CD4-positive, alpha-beta T cell treated with Interleukin-6 for 4 hours (primary cell): ENCODE measurements around the gene PILRB.
"Not testable (repeated sequence)": the region's sequence is repeated elsewhere in the genome, so short reads cannot be mapped to it uniquely, and the experiment has no call there.

Experiments
- DNase-seq: peaks from one replicate; pipeline ENCODE4 v3.0.0-alpha.2; 2020; ENCODE audit warnings: mixed read lengths

The PILRB gene

DNA sequence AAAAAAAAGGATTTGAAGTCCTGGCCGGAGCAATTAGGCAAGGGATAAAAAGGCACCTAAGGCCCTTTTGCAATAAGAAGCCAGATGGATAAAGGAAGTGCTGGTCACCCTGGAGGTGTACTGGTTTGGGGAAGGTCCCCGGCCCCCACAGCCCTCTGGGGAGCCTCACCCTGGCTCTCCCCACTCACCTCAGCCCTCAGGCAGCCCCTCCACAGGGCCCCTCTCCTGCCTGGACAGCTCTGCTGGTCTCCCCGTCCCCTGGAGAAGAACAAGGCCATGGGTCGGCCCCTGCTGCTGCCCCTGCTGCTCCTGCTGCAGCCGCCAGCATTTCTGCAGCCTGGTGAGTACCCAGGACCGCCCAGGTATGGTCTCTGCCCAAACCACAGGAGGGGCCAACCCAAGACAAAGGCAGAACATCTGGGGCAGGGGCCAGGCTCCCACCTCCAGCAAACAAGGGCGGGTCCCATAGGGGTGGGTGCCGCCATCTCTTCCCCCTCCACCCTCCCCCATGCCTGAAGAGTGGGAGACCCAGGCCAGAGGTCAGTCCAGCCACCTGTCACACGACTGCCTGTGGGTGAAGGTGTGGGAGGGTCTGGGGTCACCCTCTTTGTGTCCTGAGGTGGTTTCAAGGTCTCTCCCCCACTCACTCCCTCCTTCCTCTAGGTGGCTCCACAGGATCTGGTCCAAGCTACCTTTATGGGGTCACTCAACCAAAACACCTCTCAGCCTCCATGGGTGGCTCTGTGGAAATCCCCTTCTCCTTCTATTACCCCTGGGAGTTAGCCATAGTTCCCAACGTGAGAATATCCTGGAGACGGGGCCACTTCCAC is at the start of gene PILRB:
TSS of gene PILRB (plus strand) at position 91 of the 830 bp plus-strand sequence. CDS start at position 277, 186 bp downstream.
- no peak for DNase-seq

DNA sequence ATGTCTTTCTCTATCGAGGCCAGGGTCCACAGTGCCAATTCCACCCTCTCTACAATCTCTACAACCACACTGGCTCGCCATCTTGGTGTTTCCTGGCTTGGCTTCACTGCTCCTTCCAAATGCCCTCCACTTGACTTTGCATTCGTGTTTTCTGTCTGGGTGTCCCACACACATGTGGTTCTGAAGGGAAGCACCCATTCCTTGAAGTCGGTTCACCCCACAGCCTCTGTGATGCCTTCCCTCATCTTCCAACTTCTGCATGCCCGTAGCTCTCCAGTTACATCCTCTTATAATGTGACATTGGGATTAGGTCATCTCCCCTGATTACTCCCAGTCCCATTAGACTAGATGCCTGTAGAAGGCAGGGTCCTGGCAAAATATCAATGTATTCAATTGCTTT is 39.6 kb upstream of the PILRB start:
- not testable (repeated sequence) for DNase-seq

DNA sequence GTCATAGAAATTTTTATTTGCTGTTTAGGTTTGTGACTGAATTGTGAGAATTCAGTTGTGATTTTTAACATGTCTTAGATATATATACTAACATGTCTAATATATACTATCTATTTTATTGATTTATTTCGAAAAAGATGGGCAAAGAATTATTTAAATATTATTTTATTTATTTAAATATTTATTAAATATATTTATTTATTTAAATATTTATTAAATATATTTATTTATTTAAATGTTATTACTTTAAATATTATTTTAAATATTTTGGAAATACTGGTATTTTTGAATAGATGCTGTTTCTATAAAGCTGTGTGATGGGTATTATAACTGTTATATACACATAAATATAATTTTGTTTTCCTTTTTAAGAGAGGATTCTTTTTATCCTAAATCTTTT is 36.3 kb upstream of the PILRB start:
- not testable (repeated sequence) for DNase-seq

DNA sequence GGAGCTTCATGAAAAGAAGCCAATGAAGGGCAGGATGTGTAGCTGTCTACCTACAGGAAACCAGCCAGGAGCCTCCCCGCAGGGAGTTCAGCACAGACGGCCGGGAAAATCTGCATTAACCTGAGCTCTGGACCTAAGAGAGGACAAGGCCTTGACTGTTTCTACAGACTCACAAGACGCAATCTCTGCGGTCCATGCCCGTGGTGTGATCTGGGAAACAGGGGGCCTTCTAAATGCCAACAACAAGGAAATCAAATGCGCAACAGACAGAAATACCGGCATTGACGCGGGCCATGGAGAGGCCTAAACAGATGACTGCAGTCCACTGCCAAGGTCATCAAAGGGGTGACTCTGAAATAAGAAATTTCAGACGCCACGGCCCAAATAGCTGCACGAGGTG is 33.7 kb upstream of the PILRB start:
- DNase-seq, result not testable (repeated sequence)

DNA sequence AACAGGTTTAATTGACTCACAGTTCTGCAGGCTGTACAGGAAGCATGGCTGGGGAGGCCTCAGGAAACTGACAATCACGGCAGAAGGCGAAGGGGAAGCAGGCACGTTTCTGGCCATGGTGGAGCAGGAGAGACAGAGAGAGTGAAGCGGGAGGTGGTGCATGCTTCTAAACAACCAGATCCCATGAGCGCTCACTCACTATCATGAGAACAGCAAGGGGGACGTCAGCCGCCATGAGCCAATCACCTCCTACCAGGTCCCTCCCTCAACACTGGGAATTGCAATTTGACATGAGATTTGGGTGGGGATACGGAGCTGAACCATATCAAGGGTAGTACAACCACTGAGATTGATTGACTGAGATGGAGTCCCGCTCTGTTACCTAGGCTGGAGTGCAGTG is 32.2 kb upstream of the PILRB start:
- not testable (repeated sequence) for DNase-seq

DNA sequence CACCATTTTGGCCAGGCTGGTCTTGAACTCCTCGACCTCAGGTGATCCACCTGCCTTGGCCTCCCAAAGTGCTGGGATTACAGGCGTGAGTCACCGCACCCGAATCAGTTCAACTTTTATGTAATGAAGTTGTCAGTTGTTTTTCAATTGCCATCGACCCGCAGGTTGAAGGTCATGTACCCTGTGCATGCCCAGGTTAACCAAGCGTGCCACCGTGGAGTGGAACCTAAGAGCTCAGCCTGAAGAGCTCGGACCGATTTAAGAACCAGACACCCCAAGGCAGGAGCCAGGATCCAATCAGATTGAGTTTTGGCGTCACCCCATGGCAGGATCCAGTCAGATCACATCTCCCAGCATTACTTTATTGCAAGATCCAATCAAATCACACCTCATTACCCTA is 31.0 kb upstream of the PILRB start:
- not testable (repeated sequence) for DNase-seq

DNA sequence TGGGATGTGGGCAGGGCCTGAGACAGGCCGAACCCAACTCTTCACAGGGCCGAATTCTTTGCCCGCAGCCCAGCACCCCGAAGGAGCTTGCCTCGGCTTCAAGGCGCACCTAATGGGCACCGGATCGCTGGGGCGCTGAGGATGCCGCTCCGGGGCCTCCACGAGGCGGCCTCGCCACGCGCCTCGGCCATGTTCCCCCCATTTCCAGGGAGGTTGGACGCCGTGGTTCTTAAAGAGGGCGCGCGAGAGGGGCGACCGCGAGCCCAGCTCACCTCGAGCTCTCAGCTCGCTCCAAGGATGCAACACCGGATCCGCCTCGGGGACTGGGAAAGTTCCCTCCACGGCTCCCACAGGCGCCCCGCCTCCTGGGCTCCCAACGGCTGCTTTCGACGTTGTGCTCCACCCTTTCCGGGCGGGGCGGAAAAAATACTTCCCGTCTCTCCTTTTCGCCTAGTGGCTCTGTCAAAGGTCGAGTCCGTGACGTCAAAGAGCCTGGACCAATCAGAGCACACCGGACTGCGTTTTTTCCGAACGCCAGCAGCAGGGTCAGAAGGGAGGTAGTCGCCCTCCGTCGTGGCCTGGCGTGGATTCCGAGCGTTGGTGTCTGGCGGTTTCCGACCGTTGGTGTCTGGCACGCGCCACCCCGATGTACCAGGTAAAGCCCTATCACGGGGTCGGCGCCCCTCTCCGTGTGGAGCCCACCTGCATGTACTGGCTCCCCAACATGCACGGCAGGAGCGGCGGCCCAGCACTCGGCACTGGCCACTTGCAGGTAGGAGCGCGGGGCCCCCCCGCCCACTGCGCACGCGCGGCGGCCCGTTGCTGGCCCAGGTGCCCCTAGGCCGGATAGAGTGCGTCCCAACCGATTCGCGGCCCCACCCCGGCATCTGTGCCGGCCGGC is 22.1 kb upstream of the PILRB start:
- peak; percentile 81 for DNase-seq

DNA sequence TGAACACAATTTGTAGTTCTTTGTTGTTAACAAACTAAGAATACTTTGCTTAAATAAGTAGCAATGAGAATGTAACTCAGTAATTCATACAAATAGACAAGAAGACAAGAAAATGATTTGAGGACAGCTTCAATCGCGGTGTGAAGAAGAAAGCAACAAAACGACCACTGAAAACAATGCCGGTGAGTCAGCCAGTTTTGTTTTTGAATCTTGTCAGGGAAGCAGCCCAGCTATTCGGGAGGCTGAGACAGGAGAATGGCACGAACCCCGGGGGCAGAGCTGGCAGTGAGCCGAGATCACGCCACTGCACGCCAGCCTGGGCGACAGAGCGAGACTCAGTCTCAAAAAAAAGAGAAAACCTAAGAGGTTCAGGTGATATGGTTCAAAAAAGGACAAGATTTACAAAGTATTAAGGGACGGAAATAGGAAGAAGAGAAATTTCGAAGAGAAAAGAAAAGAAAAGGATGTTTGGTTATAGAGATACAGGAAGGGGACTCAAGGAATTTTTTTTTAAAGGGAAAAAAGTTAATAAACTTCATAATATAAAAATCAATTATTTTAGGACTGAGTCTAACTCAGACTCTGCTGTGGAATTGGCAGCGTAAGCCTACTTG is 19.7 kb upstream of the PILRB start:
- DNase-seq, result not testable (repeated sequence)

DNA sequence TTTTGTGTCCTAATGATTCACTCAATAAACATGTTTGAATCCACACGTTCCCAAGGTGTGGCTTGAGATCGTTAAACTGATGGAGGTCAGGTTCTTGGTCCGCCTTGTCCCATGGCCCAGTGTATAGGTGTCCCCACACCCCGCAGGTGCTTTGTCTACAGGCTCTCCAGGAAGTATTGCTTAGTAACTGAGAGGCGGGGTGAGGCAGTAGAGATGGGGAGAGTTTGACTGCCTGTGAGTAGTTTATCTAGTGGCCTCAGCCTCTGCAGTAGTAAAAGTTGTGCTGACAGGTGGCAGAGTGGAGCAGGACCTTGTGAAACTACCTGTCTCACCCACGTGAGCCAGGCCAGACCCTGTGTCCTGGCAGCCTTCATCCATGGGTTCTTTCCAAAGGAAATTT is 16.6 kb upstream of the PILRB start:
- DNase-seq, result not testable (repeated sequence)

DNA sequence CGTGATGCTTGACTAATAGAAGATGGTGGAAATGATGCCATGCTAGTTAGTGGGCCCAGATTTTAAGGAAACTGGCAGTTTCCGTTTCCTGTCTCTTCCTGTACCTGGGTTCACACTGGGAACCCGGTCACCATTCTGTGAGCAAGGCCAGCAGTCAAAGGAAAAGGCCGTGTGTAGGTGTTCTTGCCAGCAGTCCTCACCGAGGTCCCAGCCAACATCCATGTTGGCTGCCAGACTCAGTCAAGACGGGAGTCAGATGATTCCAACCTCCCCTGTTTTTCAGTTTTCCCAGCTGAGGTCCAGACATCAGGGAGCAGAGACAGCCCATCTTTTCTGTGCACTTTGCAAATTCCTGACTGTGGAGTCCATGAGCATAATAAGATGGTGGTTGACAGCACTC is 15.2 kb upstream of the PILRB start:
- DNase-seq, result no peak

DNA sequence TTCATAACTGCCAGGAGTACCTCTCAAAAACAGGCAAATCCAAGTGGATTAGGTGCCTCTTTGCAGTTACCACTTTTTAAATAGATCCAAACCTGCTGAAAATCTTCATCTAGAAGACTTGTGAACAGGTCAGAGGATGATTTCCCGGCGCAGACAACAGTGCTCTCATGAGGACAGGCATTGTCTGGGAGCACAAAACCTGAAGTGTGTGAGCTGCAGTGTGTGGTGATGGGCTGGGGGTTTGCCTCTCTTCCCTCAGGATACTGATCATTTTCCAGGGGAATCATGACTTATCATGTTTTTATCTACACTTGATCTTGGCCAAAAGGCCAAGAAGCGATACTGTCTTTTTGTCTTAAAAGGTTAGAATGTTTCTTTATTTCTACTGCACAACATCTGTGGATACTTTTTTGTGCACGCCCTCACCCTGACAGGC is 13.8 kb upstream of the PILRB start:
- not testable (repeated sequence) for DNase-seq

DNA sequence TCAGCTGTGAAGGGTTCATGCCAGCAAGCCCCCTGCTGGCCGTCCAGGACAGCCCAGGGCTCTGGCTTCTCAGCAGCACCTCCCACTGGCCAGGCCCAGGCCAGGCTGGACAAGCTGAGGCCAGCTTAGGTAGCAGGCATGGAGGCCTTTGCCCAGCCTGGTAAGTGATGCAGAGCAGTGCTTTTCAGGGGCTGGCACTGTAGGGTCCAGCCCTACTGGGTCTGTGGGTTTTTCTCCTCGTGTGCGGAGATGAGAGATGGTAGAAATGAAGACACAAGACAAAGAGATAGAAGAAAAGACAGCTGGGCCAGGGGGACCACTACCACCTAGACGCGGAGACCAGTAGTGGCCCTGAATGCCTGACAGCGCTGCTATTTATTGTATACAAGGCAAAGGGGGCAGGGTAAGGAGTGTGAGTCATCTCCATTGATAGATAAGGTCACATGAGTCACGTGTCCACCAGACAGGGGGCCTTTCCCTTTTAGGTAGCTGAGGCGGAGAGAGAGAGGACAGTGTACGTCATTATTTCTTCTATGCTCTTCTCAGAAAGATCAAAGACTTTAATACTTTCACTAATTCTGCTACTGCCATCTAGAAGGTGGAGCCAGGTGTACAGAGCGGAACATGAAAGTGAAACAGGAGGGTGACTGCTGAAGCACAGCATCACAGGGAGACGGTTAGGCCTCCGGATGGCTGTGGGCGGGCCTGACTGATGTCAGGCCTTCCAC is 13.2 kb upstream of the PILRB start:
- DNase-seq, result peak; percentile 82

DNA sequence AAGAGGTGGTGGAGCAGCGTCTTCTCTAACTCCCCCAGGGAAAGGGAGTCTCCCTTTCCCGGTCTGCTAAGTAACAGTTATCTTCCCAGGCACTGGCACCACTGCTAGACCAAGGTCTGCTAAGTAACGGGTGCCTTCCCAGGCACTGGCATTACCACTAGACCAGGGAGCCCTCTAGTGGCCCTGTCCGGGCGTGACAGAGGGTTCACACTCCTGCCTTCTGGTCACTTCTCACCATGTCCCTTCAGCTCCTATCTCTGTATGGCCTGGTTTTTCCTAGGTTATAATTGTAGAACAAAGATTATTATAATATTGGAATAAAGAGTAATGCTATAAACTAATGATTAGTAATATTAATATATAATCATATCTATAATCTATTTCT is 12.6 kb upstream of the PILRB start:
- peak; percentile 63 for DNase-seq

DNA sequence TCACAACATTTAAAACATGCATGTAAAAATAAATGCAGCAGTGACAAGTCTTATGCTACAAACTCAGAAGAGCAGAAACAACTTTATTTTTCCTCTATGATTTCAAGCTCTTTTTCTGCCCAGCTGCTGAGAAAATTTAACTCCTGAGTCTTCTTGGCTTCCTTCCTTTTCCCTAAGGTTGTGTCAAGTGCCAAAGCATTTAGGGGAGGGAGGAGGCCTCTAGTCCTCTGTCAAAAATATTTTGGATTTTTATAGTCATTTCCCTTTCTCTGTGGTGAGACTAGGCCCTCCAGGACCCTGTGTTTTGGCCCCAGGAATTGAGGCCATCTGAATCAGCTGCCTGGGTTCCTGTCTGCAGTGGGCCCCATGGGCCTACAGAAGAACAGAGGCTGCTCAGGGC is 11.0 kb upstream of the PILRB start:
- DNase-seq, result no peak

DNA sequence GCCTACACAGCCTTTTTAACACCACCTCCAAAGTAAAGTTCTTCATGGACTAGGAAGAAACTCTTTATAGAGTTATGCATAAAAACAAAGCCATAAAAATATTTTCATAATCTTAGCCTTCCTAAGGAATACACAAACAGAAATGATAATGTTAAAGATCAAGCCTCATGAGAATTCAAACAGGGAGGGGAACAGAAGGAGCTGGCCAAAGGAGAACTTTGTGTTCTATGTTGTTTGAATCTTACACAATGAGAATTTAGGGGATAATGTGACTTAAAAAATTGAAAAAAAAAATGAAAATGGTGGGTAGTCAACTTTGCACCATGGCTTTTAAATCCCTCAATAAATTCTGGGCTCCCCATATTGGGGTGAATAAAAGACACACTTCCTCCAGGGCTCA is 9.1 kb upstream of the PILRB start:
- no peak for DNase-seq

DNA sequence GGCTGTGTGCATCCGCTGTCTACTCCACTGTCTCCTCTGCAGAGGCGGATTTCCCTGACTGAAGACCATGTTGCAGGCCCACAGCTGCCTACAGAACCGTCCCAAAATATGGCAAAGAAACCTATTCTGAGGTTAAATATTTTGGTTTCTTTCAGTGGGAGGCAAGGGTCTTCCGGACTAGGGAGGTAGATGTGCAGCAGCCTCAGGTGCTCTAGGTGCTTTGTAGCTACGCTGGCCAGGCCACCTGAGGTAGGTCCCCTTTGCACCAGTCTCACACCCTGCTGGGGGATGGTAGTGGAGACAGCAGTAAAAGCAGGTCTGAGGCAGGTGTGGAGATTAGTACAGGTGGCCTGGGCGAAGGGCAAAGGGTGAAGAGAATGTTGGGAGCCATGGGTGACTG is 8.2 kb upstream of the PILRB start:
- no peak for DNase-seq

DNA sequence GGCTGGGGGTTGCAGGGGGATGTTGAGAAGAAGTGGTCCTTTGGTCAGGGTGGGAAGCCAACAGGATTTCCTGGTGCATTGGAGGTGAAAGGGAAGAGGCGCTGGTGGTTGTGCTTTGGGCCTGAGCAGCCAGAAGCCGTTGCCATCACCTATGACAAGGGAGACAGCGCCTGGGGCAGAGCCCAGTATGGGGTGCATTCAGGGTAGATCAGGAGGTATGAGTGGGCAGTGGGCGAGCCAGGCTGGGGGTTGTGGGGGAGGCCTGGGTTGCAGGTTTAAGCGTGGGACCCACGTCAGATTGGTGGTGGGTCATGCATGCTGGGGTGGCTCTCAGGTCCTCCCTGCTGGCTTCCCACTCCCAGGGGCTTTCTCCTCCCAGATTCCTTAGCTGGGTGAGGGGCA is 6.3 kb upstream of the PILRB start:
- no peak for DNase-seq

DNA sequence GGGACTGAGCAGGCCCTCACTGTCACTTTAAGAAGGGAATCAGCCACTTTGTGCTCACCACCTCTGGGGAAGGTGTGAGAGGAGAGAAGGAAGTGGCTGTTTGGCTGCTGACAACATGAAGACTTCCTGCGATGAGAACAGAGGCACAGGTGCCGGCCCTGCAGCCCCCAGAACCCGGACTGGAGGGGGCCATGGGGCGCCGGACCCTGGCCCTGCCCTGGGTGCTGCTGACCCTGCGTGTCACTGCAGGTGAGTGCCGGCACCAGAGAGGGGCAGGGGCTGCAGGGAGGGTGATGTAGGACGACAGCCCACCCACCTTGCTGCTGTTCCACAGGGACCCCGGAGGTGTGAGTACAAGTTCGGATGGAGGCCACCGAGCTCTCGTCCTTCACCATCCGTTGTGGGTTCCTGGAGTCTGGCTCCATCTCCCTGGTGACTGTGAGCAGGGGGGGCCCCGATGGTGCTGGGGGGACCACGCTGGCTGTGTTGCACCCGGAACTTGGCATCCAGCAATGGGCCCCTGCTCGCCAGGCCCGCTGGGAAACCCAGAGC is 5.6 kb upstream of the PILRB start:
- not testable (repeated sequence) for DNase-seq

DNA sequence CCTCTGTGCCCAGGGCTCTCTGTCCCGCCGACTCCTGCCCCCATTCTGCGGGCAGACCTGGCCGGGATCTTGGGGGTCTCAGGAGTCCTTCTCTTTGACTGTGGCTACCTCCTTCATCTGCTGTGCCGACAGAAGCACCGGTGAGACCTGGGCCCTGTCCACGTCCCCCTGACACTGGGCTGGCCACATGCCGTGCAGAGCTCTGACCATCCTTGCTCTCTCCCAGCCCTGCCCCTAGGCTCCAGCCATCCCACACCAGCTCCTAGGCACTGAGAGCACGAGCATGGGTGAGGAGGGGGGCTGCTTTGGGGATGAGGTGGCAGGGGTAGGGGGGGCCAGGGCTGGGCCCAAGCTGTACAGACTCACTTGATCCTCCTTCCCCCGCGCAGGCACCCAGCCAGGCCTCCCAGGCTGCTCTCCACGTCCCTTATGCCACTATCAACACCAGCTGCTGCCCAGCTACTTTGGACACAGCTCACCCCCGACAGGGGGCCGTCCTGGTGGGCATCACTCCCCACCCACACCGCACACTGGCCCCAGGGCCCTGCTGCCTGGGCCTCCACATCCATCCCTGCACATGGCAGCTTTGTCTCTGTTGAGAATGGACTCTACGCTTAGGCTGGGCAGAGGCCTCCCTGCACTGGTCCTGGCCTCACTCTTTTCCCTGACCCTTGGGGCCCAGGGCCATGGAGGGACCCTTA is 4.8 kb upstream of the PILRB start:
- no peak for DNase-seq

DNA sequence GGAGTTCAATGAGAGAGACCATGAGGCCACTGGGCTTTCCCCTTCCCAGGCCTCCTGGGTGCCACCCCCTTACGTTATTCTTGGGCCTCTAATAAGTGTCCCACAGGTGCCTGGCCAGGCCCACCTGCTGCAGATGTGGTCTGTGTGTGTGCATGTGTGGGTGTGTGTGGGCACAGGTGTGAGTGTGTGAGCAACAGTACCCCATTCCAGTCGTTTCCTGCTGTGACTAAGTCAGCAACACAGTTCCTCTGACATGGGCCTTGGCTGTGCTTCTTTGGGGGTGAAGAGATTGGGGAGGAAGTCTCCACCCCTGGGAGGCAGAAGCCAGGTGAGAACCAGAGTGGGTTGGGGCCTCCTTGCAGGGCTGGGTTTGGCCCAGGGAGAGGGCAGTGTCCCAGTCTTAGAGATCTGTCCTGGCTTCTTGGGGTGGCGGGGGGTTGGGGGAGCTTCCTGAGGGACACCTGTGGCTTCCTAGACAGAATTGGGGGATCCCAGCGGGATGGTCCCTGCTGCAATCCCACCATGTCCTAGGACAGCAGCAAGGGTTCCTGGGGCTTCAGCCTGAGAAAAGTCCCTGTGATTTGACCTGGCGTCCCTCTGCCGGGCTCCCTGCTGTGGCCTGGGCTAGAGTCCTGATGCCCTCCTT is 4.1 kb upstream of the PILRB start:
- peak; percentile 40 for DNase-seq

DNA sequence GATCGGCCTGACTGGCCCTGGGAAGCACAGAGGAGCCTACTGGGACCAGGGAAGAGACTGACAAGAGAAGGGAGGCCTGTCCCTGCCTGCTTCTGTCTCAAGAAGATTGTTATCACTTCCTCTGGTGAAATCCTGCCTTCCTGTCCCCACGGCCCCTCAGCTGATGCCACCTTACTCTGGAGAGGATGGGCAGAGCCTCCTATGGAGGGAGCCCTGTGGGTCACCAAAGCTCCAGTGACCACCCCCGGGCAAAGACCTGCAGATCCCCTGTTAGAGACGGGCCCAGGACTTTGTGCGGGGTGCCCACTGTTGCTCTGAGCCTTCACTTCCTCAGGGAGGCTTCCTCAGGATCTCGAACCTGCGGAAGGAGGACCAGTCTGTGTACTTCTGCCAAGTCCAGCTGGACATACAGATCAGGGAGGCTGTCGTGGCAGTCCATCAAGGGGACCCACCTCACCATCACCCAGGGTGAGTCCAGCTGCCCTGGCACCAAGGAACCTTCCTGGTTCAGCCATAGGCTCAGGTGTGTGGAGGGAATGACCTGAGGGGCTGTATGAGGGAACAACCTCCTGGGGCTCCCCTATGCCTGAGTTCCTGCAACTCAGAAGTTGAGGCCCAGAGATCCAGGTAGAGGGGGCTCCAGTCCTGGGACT is 1.4 kb upstream of the PILRB start:
- DNase-seq, result no peak
